ENCODE results near the gene ALCAM.

The ALCAM gene

GRCh38 chr3:105545051-105545450 is 178.3 kb downstream of the ALCAM start:
- no peak for TF ChIP-seq ZNF214 (tag by site-specific recombination; IDR thresholded peaks at IDR 0.05; ENCODE audit: borderline replicate concordance)
- no peak for TF ChIP-seq MEIS1 (CRISPR knock-in tag; IDR thresholded peaks at IDR 0.05; ENCODE audit: borderline replicate concordance)
- POLR2A ChIA-PET: no interaction called here
- peaks cover 0 to 57% of the 10 kb centered on the region in 2 experiments; a peak in 1 of 3 replicates for H3K36me3 ChIP-seq (ENCODE audit: control insufficient read depth in 2 of 2, insufficient read depth in 1 of 2, low read length in 2 of 2)

GRCh38 chr3:105553851-105554250 is 187.1 kb downstream of the ALCAM start:
- Histone ChIP-seq H3K9me3 (ENCODE audit: control insufficient read depth, insufficient read depth, low read depth, low read length) (no peaks in the 10 kb centered on the region), H3K36me3 (ENCODE audit: control insufficient read depth in 2 of 2, insufficient read depth in 1 of 2, low read length in 2 of 2) (peaks cover 0 to 40% of the 10 kb centered on the region in 2 experiments; a peak in 2 of 3 replicates), H3K27ac (ENCODE audit: extremely low read depth, low read depth, low read length) (no peak overlapping the region), H3K4me1 (ENCODE audit: control insufficient read depth, insufficient read depth, low read length) (no peaks in the 10 kb centered on the region), H3K4me3 (ENCODE audit: low read depth, low read length) (no peak overlapping the region)
- CTCF ChIA-PET: no interaction called here
- no peak for TF ChIP-seq ZNF426 (tag by site-specific recombination; IDR thresholded peaks at IDR 0.05)
- no peak for TF ChIP-seq ZNF16 (tag by site-specific recombination; IDR thresholded peaks at IDR 0.05; ENCODE audit: low read depth)
- no peak for TF ChIP-seq ZNF211 (tag by site-specific recombination; IDR thresholded peaks at IDR 0.05; ENCODE audit: low read depth)
- TF ChIP-seq GLIS1 (tag by site-specific recombination; IDR thresholded peaks at IDR 0.05): no peak
- TF ChIP-seq SALL2 (tag by site-specific recombination; IDR thresholded peaks at IDR 0.05; ENCODE audit: borderline replicate concordance): no peak
- no peak for TF ChIP-seq PBX3 (CRISPR knock-in tag; IDR thresholded peaks at IDR 0.05)
- no peak for TF ChIP-seq SETDB1 (IDR thresholded peaks at IDR 0.05; ENCODE audit: insufficient read length, low read length)
- POLR2A ChIA-PET: no interaction called here

More at GRCh38 chr3:105545051-105545450, 178.3 kb downstream of the ALCAM start:
- Histone ChIP-seq H3K4me1 (ENCODE audit: control insufficient read depth, insufficient read depth, low read length) (no peaks in the 10 kb centered on the region), H3K9me3 (ENCODE audit: control insufficient read depth, insufficient read depth, low read depth, low read length) (no peaks in the 10 kb centered on the region), H3K27ac (ENCODE audit: extremely low read depth, low read depth, low read length) (no peak overlapping the region), H3K4me3 (ENCODE audit: low read depth, low read length) (no peak overlapping the region)
- CTCF ChIA-PET: no interaction called here

- POLR2A ChIA-PET: no interaction called here
- CTCF ChIA-PET: no interaction called here
- peaks cover 0 to 36% of the 10 kb centered on the region in 2 experiments; a peak in 2 of 3 replicates for H3K36me3 ChIP-seq (ENCODE audit: control insufficient read depth in 2 of 2, insufficient read depth in 1 of 2, low read length in 2 of 2)
- no peaks in the 10 kb centered on the region for H3K4me1 ChIP-seq (ENCODE audit: control insufficient read depth, insufficient read depth, low read length)
- no peak overlapping the region for H3K27ac ChIP-seq (ENCODE audit: extremely low read depth, low read depth, low read length)
- H3K9me3 ChIP-seq (ENCODE audit: control insufficient read depth, insufficient read depth, low read depth, low read length): no peaks in the 10 kb centered on the region
- no peak overlapping the region for H3K4me3 ChIP-seq (ENCODE audit: low read depth, low read length)
- TF ChIP-seq ZNF837 (tag by site-specific recombination; IDR thresholded peaks at IDR 0.05): no peak
Measured at GRCh38 chr3:105555206-105555605, 188.5 kb downstream of the ALCAM start.

- Histone ChIP-seq H3K9me3 (ENCODE audit: control insufficient read depth, insufficient read depth, low read depth, low read length) (no peaks in the 10 kb centered on the region), H3K27ac (ENCODE audit: extremely low read depth, low read depth, low read length) (no peak overlapping the region), H3K4me3 (ENCODE audit: low read depth, low read length) (no peak overlapping the region), H3K4me1 (ENCODE audit: control insufficient read depth, insufficient read depth, low read length) (no peaks in the 10 kb centered on the region), H3K36me3 (ENCODE audit: control insufficient read depth in 2 of 2, insufficient read depth in 1 of 2, low read length in 2 of 2) (no peaks in the 10 kb centered on the region)
- POLR2A ChIA-PET: no interaction called here
- CTCF ChIA-PET: no interaction called here
- TF ChIP-seq ZNF274 (IDR thresholded peaks at IDR 0.05; ENCODE audit: low read length) (no peak), ZNF274 (tag by site-specific recombination; IDR thresholded peaks at IDR 0.05; ENCODE audit: borderline replicate concordance) (no peak), ZBTB10 (tag by site-specific recombination; IDR thresholded peaks at IDR 0.05) (no peak), CTCF (tag by site-specific recombination; IDR thresholded peaks at IDR 0.05) (no peak), ZNF76 (tag by site-specific recombination; IDR thresholded peaks at IDR 0.05; ENCODE audit: borderline replicate concordance, low read depth) (no peak), ZNF639 (tag by site-specific recombination; IDR thresholded peaks at IDR 0.05) (no peak), ZBTB21 (tag by site-specific recombination; IDR thresholded peaks at IDR 0.05) (no peak), PRDM10 (tag by site-specific recombination; IDR thresholded peaks at IDR 0.05) (no peak)
Measured at GRCh38 chr3:105559856-105560255, 193.1 kb downstream of the ALCAM start.

Measured in HEK293 (cell line).